ENCODE data around the gene MDM2. TPM values are rescaled to one million over a fixed set of nuclear protein-coding genes. Genes with fewer than 3 reads are reported as not detected.

The MDM2 gene
- total and polyA plus RNA-seq, 2 of the 13 experiments (the other 11 are each of a cell fraction or from before 2014, with no cell fraction given), result 29.3 to 314 TPM

GRCh38 chr12:68804657-68805591, 3.1 kb upstream of the MDM2 start (continued):
- TF ChIP-seq ZBTB7A (CRISPR knock-in tag; IDR thresholded peaks at IDR 0.05) (peak; percentile 69; the same call in 1 of the 2 replicates), SALL1 (CRISPR knock-in tag; IDR thresholded peaks at IDR 0.05) (peak; percentile 96), ZMYM2 (CRISPR knock-in tag; IDR thresholded peaks at IDR 0.05) (no peak), EEA1 (CRISPR knock-in tag; IDR thresholded peaks at IDR 0.05; ENCODE audit: borderline replicate concordance) (no peak), SALL2 (CRISPR knock-in tag; IDR thresholded peaks at IDR 0.05) (peak; percentile 68; the same call in 1 of the 2 replicates), ZBTB20 (CRISPR knock-in tag; IDR thresholded peaks at IDR 0.05; ENCODE audit: borderline replicate concordance, low read depth) (peak; percentile 81; the same call in 1 of the 2 replicates), EZH2 (conservative IDR thresholded peaks at IDR 0.05; ENCODE audit: low read depth, low read length) (no peak), ZNF766 (CRISPR knock-in tag; IDR thresholded peaks at IDR 0.05; ENCODE audit: borderline replicate concordance) (peak; percentile 59; the same call in 1 of the 2 replicates), ZNF644 (CRISPR knock-in tag; IDR thresholded peaks at IDR 0.05; ENCODE audit: low read depth) (peak; percentile 64; the same call in 1 of the 2 replicates), ZFP1 (CRISPR knock-in tag; IDR thresholded peaks at IDR 0.05) (peak; percentile 64; the same call in 1 of the 2 replicates), ZNF710 (CRISPR knock-in tag; IDR thresholded peaks at IDR 0.05; ENCODE audit: borderline replicate concordance) (peak; percentile 68), ZSCAN21 (CRISPR knock-in tag; IDR thresholded peaks at IDR 0.05; ENCODE audit: borderline replicate concordance) (peak; percentile 90), HOXA3 (CRISPR knock-in tag; IDR thresholded peaks at IDR 0.05) (peak; percentile 87), ZNF451 (CRISPR knock-in tag; IDR thresholded peaks at IDR 0.05) (no peak), NFIB (CRISPR knock-in tag; IDR thresholded peaks at IDR 0.05; ENCODE audit: borderline replicate concordance) (no peak), ZNF589 (CRISPR knock-in tag; conservative IDR thresholded peaks at IDR 0.05) (0 out of 2 replicates have a peak, but pooled peaks have one; percentile 29), IKZF1 (IDR thresholded peaks at IDR 0.05) (no peak), ZNF660 (CRISPR knock-in tag; IDR thresholded peaks at IDR 0.05; ENCODE audit: borderline replicate concordance, low read depth) (no peak)
- TF ChIP-seq, protein P1, sequence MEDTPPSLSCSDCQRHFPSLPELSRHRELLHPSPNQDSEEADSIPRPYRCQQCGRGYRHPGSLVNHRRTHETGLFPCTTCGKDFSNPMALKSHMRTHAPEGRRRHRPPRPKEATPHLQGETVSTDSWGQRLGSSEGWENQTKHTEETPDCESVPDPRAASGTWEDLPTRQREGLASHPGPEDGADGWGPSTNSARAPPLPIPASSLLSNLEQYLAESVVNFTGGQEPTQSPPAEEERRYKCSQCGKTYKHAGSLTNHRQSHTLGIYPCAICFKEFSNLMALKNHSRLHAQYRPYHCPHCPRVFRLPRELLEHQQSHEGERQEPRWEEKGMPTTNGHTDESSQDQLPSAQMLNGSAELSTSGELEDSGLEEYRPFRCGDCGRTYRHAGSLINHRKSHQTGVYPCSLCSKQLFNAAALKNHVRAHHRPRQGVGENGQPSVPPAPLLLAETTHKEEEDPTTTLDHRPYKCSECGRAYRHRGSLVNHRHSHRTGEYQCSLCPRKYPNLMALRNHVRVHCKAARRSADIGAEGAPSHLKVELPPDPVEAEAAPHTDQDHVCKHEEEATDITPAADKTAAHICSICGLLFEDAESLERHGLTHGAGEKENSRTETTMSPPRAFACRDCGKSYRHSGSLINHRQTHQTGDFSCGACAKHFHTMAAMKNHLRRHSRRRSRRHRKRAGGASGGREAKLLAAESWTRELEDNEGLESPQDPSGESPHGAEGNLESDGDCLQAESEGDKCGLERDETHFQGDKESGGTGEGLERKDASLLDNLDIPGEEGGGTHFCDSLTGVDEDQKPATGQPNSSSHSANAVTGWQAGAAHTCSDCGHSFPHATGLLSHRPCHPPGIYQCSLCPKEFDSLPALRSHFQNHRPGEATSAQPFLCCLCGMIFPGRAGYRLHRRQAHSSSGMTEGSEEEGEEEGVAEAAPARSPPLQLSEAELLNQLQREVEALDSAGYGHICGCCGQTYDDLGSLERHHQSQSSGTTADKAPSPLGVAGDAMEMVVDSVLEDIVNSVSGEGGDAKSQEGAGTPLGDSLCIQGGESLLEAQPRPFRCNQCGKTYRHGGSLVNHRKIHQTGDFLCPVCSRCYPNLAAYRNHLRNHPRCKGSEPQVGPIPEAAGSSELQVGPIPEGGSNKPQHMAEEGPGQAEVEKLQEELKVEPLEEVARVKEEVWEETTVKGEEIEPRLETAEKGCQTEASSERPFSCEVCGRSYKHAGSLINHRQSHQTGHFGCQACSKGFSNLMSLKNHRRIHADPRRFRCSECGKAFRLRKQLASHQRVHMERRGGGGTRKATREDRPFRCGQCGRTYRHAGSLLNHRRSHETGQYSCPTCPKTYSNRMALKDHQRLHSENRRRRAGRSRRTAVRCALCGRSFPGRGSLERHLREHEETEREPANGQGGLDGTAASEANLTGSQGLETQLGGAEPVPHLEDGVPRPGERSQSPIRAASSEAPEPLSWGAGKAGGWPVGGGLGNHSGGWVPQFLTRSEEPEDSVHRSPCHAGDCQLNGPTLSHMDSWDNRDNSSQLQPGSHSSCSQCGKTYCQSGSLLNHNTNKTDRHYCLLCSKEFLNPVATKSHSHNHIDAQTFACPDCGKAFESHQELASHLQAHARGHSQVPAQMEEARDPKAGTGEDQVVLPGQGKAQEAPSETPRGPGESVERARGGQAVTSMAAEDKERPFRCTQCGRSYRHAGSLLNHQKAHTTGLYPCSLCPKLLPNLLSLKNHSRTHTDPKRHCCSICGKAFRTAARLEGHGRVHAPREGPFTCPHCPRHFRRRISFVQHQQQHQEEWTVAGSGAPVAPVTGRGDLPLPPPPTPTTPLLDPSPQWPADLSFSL (CRISPR knock-in tag; IDR thresholded peaks at IDR 0.05), result no peak

Measured in HepG2 (cell line).